Measurements from ENCODE around the gene TANC1.

GRCh38 chr2:158962074-158962473 is 6.4 kb upstream of the TANC1 start:
- TF ChIP-seq, protein P1, sequence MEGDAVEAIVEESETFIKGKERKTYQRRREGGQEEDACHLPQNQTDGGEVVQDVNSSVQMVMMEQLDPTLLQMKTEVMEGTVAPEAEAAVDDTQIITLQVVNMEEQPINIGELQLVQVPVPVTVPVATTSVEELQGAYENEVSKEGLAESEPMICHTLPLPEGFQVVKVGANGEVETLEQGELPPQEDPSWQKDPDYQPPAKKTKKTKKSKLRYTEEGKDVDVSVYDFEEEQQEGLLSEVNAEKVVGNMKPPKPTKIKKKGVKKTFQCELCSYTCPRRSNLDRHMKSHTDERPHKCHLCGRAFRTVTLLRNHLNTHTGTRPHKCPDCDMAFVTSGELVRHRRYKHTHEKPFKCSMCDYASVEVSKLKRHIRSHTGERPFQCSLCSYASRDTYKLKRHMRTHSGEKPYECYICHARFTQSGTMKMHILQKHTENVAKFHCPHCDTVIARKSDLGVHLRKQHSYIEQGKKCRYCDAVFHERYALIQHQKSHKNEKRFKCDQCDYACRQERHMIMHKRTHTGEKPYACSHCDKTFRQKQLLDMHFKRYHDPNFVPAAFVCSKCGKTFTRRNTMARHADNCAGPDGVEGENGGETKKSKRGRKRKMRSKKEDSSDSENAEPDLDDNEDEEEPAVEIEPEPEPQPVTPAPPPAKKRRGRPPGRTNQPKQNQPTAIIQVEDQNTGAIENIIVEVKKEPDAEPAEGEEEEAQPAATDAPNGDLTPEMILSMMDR (conservative IDR thresholded peaks at IDR 0.05; ENCODE audit: low read length) = no peak
- TF ChIP-seq EZH2phosphoT487 (IDR thresholded peaks at IDR 0.05; ENCODE audit: borderline replicate concordance) = no peak
